Adrenal gland (tissue), 12 donors: ENCODE measurements around the gene FBLN2. TPM values are rescaled to one million over a fixed set of nuclear protein-coding genes. Genes with fewer than 3 reads are reported as not detected.

Experiments
- DNase-seq, 7 donors: peaks; one replicate each; pipeline ENCODE4 v3.0.0-alpha.2; 2019 to 2020
- H3K27ac ChIP-seq, 5 donors: fragments of 200-600 bp; sonication (generic) in 4 of 5; 1 replicate in 3 of 5; 2 replicates in 2 of 5; pipeline versions ENCODE4 v1.5.1 to v1.8.0; 2016 to 2020; ENCODE audit warnings: mild to moderate bottlenecking in 1 of 5
- H3K27me3 ChIP-seq: fragments of 200-600 bp; 2 replicates; pipeline ENCODE4 v1.8.0; 2021
- H3K36me3 ChIP-seq, 2 donors: fragments of 200-600 bp; replicated peaks in 1 of 2; 1 replicate in 1 of 2; 2 replicates in 1 of 2; pipeline versions ENCODE4 v1.5.1 to v1.8.0; 2018 to 2022
- H3K4me1 ChIP-seq, 2 donors: fragments of 200-600 bp; replicated peaks in 1 of 2; 1 replicate in 1 of 2; 2 replicates in 1 of 2; pipeline versions ENCODE4 v1.5.1 to v1.8.0; 2018 to 2021
- H3K4me3 ChIP-seq, 4 donors: fragments of 200-600 bp; sonication (generic) in 3 of 4; one replicate each; pipeline ENCODE4 v1.5.1; 2016 to 2018
- H3K9me3 ChIP-seq, 3 donors: fragments of 200-600 bp; sonication (generic) in 1 of 3; replicated peaks in 1 of 3; 1 replicate in 2 of 3; 2 replicates in 1 of 3; pipeline versions ENCODE4 v1.5.1 to v1.8.0; 2016 to 2021
- POLR2A ChIP-seq, 2 donors: fragments of 450-650 bp; IDR thresholded peaks; one replicate each; pipeline ENCODE4 v1.6.1; 2017; ENCODE audit warnings: antibody characterized with exemption in 2 of 2, mild to moderate bottlenecking in 2 of 2, moderate library complexity in 1 of 2
- WGBS, 4 donors: extraction: QIAGEN DNeasy Blood & Tissue Kit in 2 of 4; methylation state at CpG; one replicate each; pipeline versions ENCODE4 v1.1.5 to v1.1.7; 2013 to 2017; 5-methylcytosine and 5-hydroxymethylcytosine counted together
- intact Hi-C, 2 donors: fragments of 100-400 bp; cut with DNase I; formaldehyde crosslinking; loops; one replicate each; pipeline versions ENCODE4 v1.14.1 to v1.15.0; 2022 to 2023
- polyA plus RNA-seq, 3 donors: library from polyadenylated mRNA; stranded (reverse); fragments of 200-250 nt in 2 of 3; fragments of 350-450 nt in 1 of 3; fragmentation: Illumina TruSeq in 1 of 3; extraction: RNeasy Lipid Tissue Mini Kit (QIAGEN cat#74804) in 1 of 3; gene quantifications; one replicate each; pipeline ENCODE4 v1.2.3, GENCODE V29; 2013 to 2014
- total RNA-seq, 9 donors: library from RNA; depleted of rRNA in 4 of 9; stranded (reverse); fragments of >200 nt in 4 of 9; fragments of 120-200 nt in 1 of 9; fragmentation: NEBNext Ultra II Directional in 1 of 9; extraction: Animal tissue kit (Norgen Biotek cat#: 25700) in 1 of 9; gene quantifications; one replicate each; pipeline versions ENCODE4 v1.1.0 to v1.2.4, GENCODE V29; 2013 to 2023
- TF ChIP-seq, protein P1 (sequence below), 6 experiments: fragments of 450-650 bp in 4 of 6; fragments of 200-600 bp in 2 of 6; sonication (generic) in 1 of 6; IDR thresholded peaks; 1 replicate in 5 of 6; 2 replicates in 1 of 6; pipeline versions ENCODE4 v1.5.1 to v1.8.0; 2016 to 2021; ENCODE audit warnings: antibody characterized with exemption in 6 of 6, mild to moderate bottlenecking in 2 of 6, moderate library complexity in 1 of 6
- donor health status: healthy with polysubstance abuse.
- donor health status: Bipolar disorder and iron deficiency.
- donor health status: DM: yes; HTN: yes; CAD: no.
- donor health status: DM: no; HTN: no; CAD: no.
- donor health status: DM: no; HTN: no; CAD: no.
- donor health status: DM: yes; HTN: yes; CAD: no.

Gene FBLN2
- total and polyA plus RNA-seq, 12 donors = 1.8 to 31.5 (median 7.0) TPM

DNA sequence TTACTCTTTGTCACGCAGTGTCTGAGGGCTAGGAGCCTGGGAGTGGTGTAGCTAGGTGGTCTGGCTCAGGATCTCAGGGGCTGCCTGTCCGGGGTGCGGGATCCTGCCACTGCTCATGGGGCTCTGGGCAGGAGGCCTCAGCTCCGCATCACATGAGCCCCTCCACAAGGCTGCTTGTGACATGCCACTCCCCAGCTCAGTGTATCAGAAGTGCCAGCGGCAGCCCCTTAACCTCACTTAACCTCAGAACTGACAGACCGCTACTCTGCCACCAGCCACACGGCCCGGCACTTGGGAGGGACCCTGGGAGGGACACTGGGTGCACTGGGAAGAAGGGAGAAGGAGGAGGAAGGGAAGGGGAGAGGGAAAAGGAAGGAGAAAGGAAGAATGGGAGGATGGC is 87.9 kb downstream of the FBLN2 start:
- Histone ChIP-seq H3K27me3 (no peaks in the 10 kb centered on the region), H3K27ac (no peak overlapping the region), H3K4me3 (no peak overlapping the region), H3K36me3 (no peaks in the 10 kb centered on the region), H3K4me1 (no peaks in the 10 kb centered on the region), H3K9me3 (no peaks in the 10 kb centered on the region)
- intact Hi-C loops = no loop called here
- DNase-seq = no peak
- 73 to 84% (median 77%) methylated on average over 7 to 8 of the region's 8 CpGs for WGBS, 4 donors
- TF ChIP-seq, protein P1, sequence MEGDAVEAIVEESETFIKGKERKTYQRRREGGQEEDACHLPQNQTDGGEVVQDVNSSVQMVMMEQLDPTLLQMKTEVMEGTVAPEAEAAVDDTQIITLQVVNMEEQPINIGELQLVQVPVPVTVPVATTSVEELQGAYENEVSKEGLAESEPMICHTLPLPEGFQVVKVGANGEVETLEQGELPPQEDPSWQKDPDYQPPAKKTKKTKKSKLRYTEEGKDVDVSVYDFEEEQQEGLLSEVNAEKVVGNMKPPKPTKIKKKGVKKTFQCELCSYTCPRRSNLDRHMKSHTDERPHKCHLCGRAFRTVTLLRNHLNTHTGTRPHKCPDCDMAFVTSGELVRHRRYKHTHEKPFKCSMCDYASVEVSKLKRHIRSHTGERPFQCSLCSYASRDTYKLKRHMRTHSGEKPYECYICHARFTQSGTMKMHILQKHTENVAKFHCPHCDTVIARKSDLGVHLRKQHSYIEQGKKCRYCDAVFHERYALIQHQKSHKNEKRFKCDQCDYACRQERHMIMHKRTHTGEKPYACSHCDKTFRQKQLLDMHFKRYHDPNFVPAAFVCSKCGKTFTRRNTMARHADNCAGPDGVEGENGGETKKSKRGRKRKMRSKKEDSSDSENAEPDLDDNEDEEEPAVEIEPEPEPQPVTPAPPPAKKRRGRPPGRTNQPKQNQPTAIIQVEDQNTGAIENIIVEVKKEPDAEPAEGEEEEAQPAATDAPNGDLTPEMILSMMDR (IDR thresholded peaks at IDR 0.05) = no peak
- TF ChIP-seq POLR2A (IDR thresholded peaks at IDR 0.05) = no peak

DNA sequence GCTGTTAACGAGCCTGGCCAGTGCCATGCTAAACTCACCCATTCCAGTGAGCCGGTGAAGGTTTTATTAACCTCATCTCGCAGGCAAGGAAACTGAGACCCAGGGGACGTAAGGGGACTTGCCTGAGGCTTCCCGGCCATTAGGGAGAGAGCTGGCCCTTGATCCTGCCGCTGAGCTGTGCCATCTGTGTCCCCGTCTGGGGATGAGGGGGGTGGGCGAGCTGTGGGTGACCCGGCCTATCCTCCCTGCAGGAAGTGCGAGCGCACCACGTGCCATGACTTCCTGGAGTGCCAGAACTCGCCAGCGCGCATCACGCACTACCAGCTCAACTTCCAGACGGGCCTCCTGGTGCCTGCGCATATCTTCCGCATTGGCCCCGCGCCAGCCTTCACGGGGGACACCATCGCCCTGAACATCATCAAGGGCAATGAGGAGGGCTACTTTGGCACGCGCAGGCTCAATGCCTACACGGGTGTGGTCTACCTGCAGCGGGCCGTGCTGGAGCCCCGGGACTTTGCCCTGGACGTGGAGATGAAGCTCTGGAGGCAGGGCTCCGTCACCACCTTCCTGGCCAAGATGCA is 88.5 kb downstream of the FBLN2 start:
- WGBS, 4 donors = 69 to 83% (median 80%) methylated on average over 6 to 31 of the region's 31 CpGs

DNA sequence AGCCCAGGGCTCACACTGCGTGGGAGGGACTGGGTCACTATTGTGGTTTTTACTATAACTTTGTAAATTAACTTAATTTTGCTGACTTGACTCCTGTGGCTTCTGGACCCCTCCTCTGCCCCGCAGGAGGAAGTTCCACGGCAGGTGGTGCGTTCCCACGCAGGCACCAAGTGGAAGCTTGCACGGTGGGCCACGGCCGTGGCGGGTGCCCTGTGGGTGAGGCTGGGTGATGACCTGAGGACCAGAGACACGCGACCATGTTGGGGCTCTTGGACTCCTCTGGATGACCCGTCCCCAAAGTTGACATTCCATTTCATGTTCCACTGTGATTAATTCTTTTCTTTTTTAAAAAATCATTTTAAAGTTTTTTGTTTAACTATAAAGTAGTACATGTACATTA is 89.0 kb downstream of the FBLN2 start:
- H3K36me3 ChIP-seq = no peaks in the 10 kb centered on the region
- WGBS, 4 donors = 72 to 84% (median 82%) methylated on average over 12 of the region's 12 CpGs
- H3K27ac ChIP-seq = no peak overlapping the region

More for the DNA sequence above, 88.5 kb downstream of the FBLN2 start:
- H3K27ac ChIP-seq = no peak overlapping the region
- intact Hi-C loops = no loop called here
- TF ChIP-seq, protein P1 (IDR thresholded peaks at IDR 0.05) = no peak
- no peak for TF ChIP-seq POLR2A (IDR thresholded peaks at IDR 0.05)
- no peak overlapping the region for H3K4me3 ChIP-seq
- no peaks in the 10 kb centered on the region for H3K36me3 ChIP-seq
- H3K9me3 ChIP-seq = no peaks in the 10 kb centered on the region
- H3K4me1 ChIP-seq = no peaks in the 10 kb centered on the region
- DNase-seq = no peak
- no peaks in the 10 kb centered on the region for H3K27me3 ChIP-seq

DNA sequence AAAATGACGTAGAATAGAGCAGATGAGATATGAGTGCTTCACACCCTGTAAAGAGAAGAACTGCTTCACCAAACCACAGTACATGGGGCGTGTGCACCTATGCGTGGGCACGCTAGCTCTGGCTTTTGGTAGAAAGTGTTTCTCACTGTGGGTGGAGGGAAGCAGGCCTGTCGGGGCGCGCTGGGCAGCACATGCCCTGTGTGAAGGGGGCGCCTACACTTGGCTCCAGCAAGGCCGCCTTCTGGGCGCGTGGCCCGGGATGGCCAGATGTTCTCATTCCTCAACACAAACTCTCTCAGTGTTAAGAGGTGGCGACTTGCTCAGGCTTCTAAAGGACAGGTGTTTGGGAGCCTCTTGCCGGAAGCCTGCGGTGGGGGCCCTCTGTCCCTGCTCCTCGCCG is 90.0 kb downstream of the FBLN2 start:
- intact Hi-C loops = no loop called here

More for the DNA sequence above, 89.0 kb downstream of the FBLN2 start:
- no peak for DNase-seq
- no peaks in the 10 kb centered on the region for H3K9me3 ChIP-seq
- H3K27me3 ChIP-seq = no peaks in the 10 kb centered on the region
- intact Hi-C loops = no loop called here
- no peak overlapping the region for H3K4me3 ChIP-seq
- H3K4me1 ChIP-seq = no peaks in the 10 kb centered on the region
- TF ChIP-seq, protein P1 (IDR thresholded peaks at IDR 0.05) = no peak
- TF ChIP-seq POLR2A (IDR thresholded peaks at IDR 0.05) = no peak

More for the DNA sequence above, 90.0 kb downstream of the FBLN2 start:
- H3K9me3 ChIP-seq = no peaks in the 10 kb centered on the region
- WGBS, 4 donors = 54 to 82% (median 75%) methylated on average over 8 to 17 of the region's 17 CpGs
- no peak overlapping the region for H3K27ac ChIP-seq
- H3K4me1 ChIP-seq = no peaks in the 10 kb centered on the region
- no peaks in the 10 kb centered on the region for H3K36me3 ChIP-seq
- DNase-seq = no peak
- TF ChIP-seq, protein P1 (IDR thresholded peaks at IDR 0.05) = no peak
- no peak for TF ChIP-seq POLR2A (IDR thresholded peaks at IDR 0.05)
- no peak overlapping the region for H3K4me3 ChIP-seq
- no peaks in the 10 kb centered on the region for H3K27me3 ChIP-seq
